NT2/D1 (cell line): ENCODE measurements around the gene PRF1.

Experiments
- DNase-seq: peaks from one replicate; pipeline ENCODE4 v3.0.0-alpha.2; 2011; ENCODE audit warnings: low read depth, low spot score
- H3K27me3 ChIP-seq: 2 replicates; pipeline ENCODE4 v1.6.0; 2011; ENCODE audit warnings: mild to moderate bottlenecking; ENCODE audit not compliant: insufficient read length, insufficient read depth
- H3K36me3 ChIP-seq: 2 replicates; pipeline ENCODE4 v1.6.1; 2011; ENCODE audit warnings: mild to moderate bottlenecking, low read length, mixed read lengths; ENCODE audit not compliant: insufficient read depth, insufficient read length
- H3K4me1 ChIP-seq: 2 replicates; pipeline ENCODE4 v1.5.1; 2011; ENCODE audit not compliant: insufficient read depth, insufficient read length
- H3K4me3 ChIP-seq: 2 replicates; pipeline ENCODE4 v1.5.1; 2011; ENCODE audit warnings: low read depth; ENCODE audit not compliant: insufficient read length
- H3K9ac ChIP-seq: 2 replicates; pipeline ENCODE4 v1.6.0; 2011; ENCODE audit warnings: low read depth; ENCODE audit not compliant: insufficient read length
- H3K9me3 ChIP-seq: 2 replicates; pipeline ENCODE4 v1.5.1; 2011; ENCODE audit warnings: mild to moderate bottlenecking, low read length; ENCODE audit not compliant: insufficient read depth
- SUZ12 ChIP-seq: IDR thresholded peaks from 2 replicates; pipeline ENCODE4 v1.6.1; 2011; ENCODE audit not compliant: insufficient read length, insufficient read depth; ENCODE audit errors: extremely low read depth
- YY1 ChIP-seq: IDR thresholded peaks from 2 replicates; pipeline ENCODE4 v1.6.1; 2011; ENCODE audit not compliant: insufficient read length, insufficient read depth
- ZNF274 ChIP-seq: IDR thresholded peaks from 2 replicates; pipeline ENCODE4 v1.6.1; 2011; ENCODE audit warnings: mild to moderate bottlenecking, low read depth, low read length

PRF1 gene

GRCh38 chr10:70592186-70592735 is 10.3 kb downstream of the PRF1 start:
- no peak for TF ChIP-seq YY1
- TF ChIP-seq SUZ12 = no peak
- TF ChIP-seq ZNF274 = no peak
- H3K9me3 ChIP-seq = no peaks in the 10 kb centered on the region
- no peaks in the 10 kb centered on the region for H3K27me3 ChIP-seq
- no peak overlapping the region for H3K4me3 ChIP-seq
- H3K4me1 ChIP-seq = peaks cover 7% of the 10 kb centered on the region
- H3K9ac ChIP-seq = no peak overlapping the region
- no peak for DNase-seq
- no peaks in the 10 kb centered on the region for H3K36me3 ChIP-seq

- DNase-seq = no peak
- H3K9me3 ChIP-seq = no peaks in the 10 kb centered on the region
- H3K27me3 ChIP-seq = no peaks in the 10 kb centered on the region
- H3K4me3 ChIP-seq = no peak overlapping the region
- TF ChIP-seq YY1 (no peak), ZNF274 (no peak), SUZ12 (no peak)
- H3K4me1 ChIP-seq = peaks cover 4% of the 10 kb centered on the region
- no peak overlapping the region for H3K9ac ChIP-seq
- H3K36me3 ChIP-seq = no peaks in the 10 kb centered on the region
Measured at GRCh38 chr10:70590655-70591416, 11.7 kb downstream of the PRF1 start.

GRCh38 chr10:70589762-70590654 is 12.5 kb downstream of the PRF1 start:
- no peak overlapping the region for H3K4me3 ChIP-seq
- no peaks in the 10 kb centered on the region for H3K9me3 ChIP-seq
- DNase-seq = no peak
- TF ChIP-seq ZNF274 (no peak), SUZ12 (no peak), YY1 (no peak)
- no peaks in the 10 kb centered on the region for H3K27me3 ChIP-seq
- no peak overlapping the region for H3K9ac ChIP-seq
- no peaks in the 10 kb centered on the region for H3K36me3 ChIP-seq
- H3K4me1 ChIP-seq = peaks cover 10% of the 10 kb centered on the region

GRCh38 chr10:70588859-70589570 is 13.5 kb downstream of the PRF1 start:
- TF ChIP-seq SUZ12 (no peak), ZNF274 (no peak), YY1 (no peak)
- Histone ChIP-seq H3K9me3 (no peaks in the 10 kb centered on the region), H3K4me1 (peaks cover 8% of the 10 kb centered on the region), H3K4me3 (no peak overlapping the region), H3K27me3 (no peaks in the 10 kb centered on the region), H3K36me3 (no peaks in the 10 kb centered on the region), H3K9ac (no peak overlapping the region)
- no peak for DNase-seq

- no peak for TF ChIP-seq ZNF274
- TF ChIP-seq SUZ12 = no peak
- TF ChIP-seq YY1 = no peak
- Histone ChIP-seq H3K27me3 (no peaks in the 10 kb centered on the region), H3K36me3 (no peaks in the 10 kb centered on the region), H3K9me3 (no peaks in the 10 kb centered on the region), H3K9ac (no peak overlapping the region), H3K4me1 (peaks cover 7% of the 10 kb centered on the region), H3K4me3 (no peak overlapping the region)
- DNase-seq = no peak
Measured at GRCh38 chr10:70588255-70588654, 14.3 kb downstream of the PRF1 start.

- Histone ChIP-seq H3K27me3 (no peaks in the 10 kb centered on the region), H3K9me3 (no peaks in the 10 kb centered on the region), H3K4me3 (no peak overlapping the region), H3K36me3 (no peaks in the 10 kb centered on the region), H3K4me1 (peaks cover 7% of the 10 kb centered on the region), H3K9ac (no peak overlapping the region)
- DNase-seq = no peak
- TF ChIP-seq ZNF274 (no peak), YY1 (no peak), SUZ12 (no peak)
Measured at GRCh38 chr10:70587045-70587658, 15.4 kb downstream of the PRF1 start.
